HCT116 (cell line): Measurements from ENCODE around the gene ALDH6A1. TPM values are rescaled to one million over a fixed set of nuclear protein-coding genes. Genes with fewer than 3 reads are reported as not detected.
A peak's percentile ranks its signal among the peaks of the same experiment; 100 is the strongest.

ENCODE experiments used
- ATAC-seq: fragments of 200-7000 bp; cut with Tn5 transposase; 2 replicates; pipeline ENCODE4 v1.9.1; 2020; ENCODE audit warnings: mild to moderate bottlenecking, moderate library complexity
- BruUV-seq: library from RNA; stranded (reverse); fragments of 400-500 nt; replicated peaks from 2 replicates; lab custom pipeline; 2021; lab: Mats Ljungman, UMichigan
- CTCF ChIA-PET: fragments of 300-600 bp; sonication (Branson Sonifier 250); formaldehyde crosslinking; loops from one replicate; lab custom pipeline; 2021; ENCODE audit warnings: antibody characterized with exemption; lab: Charles Lee
- POLR2A ChIA-PET: fragments of 300-600, 350-600 bp; sonication (Branson Sonifier 250); formaldehyde crosslinking; loops from one replicate; lab custom pipeline; 2021; ENCODE audit warnings: antibody characterized with exemption; lab: Charles Lee
- RAD21 ChIA-PET, 2 experiments: fragments of 300-600 bp; sonication (Branson Sonifier 250); formaldehyde crosslinking; loops; one replicate each; lab custom pipeline; 2023; ENCODE audit warnings: low total read pairs in 2 of 2; ENCODE audit not compliant: uncharacterized antibody in 2 of 2, unreplicated experiment in 2 of 2, low non-redundant PET in 1 of 2; lab: Charles Lee
- DNase-seq: peaks from one replicate; pipeline ENCODE4 v3.0.0-alpha.2; 2010; ENCODE audit warnings: low read depth, low spot score
- H2AFZ ChIP-seq: fragments of 200-600 bp; shearing (Covaris generic), sonication (generic); 2 replicates; pipeline ENCODE4 v1.6.1; 2017; ENCODE audit warnings: low read depth, mixed run types, mixed read lengths, antibody characterized with exemption, low read length; ENCODE audit not compliant: poor library complexity, severe bottlenecking
- H3K27ac ChIP-seq: 2 replicates; pipeline ENCODE4 v1.5.1; 2012; ENCODE audit warnings: low read depth, low read length
- H3K27me3 ChIP-seq: fragments of 200-600 bp; sonication (generic); 2 replicates; pipeline ENCODE4 v1.6.1; 2016; ENCODE audit warnings: mixed run types, low read length, mixed read lengths; ENCODE audit not compliant: insufficient read depth
- H3K36me3 ChIP-seq, 2 experiments: fragments of 200-500 bp in 1 of 2; fragments of 200-600 bp in 1 of 2; sonication (Bioruptor generic) in 1 of 2; sonication (generic) in 1 of 2; 2 replicates each; pipeline versions ENCODE4 v1.5.1 to v1.6.1; 2014 to 2016; ENCODE audit warnings: low read length in 2 of 2, inconsistent platforms in 1 of 2, mixed read lengths in 1 of 2, mixed run types in 1 of 2; ENCODE audit not compliant: insufficient read depth in 2 of 2, control insufficient read depth in 1 of 2
- H3K4me1 ChIP-seq, 2 experiments: fragments of 200-600 bp in 1 of 2; sonication (generic) in 1 of 2; 2 replicates each; pipeline versions ENCODE4 v1.5.1 to v1.6.1; 2012 to 2017; ENCODE audit warnings: low read length in 2 of 2, inconsistent platforms in 1 of 2, mild to moderate bottlenecking in 1 of 2, mixed read lengths in 1 of 2, mixed run types in 1 of 2, moderate library complexity in 1 of 2; ENCODE audit not compliant: insufficient read depth in 2 of 2, control insufficient read depth in 1 of 2
- H3K4me2 ChIP-seq: fragments of 200-600 bp; sonication (generic); 2 replicates; pipeline ENCODE4 v1.6.1; 2017; ENCODE audit warnings: mixed run types, low read length, mixed read lengths
- H3K4me3 ChIP-seq, 2 experiments: fragments of 200-600 bp in 1 of 2; sonication (generic) in 1 of 2; replicated peaks in 1 of 2; 2 replicates each; pipeline ENCODE4 v1.5.1; 2011 to 2016; ENCODE audit warnings: low read length in 2 of 2, control low read depth in 1 of 2, low read depth in 1 of 2, mild to moderate bottlenecking in 1 of 2, mixed read lengths in 1 of 2, mixed run types in 1 of 2
- H3K79me2 ChIP-seq: fragments of 200-600 bp; sonication (generic); 2 replicates; pipeline ENCODE4 v1.6.1; 2017; ENCODE audit warnings: mild to moderate bottlenecking, mixed run types, low read length, moderate library complexity, mixed read lengths; ENCODE audit not compliant: insufficient read depth
- H3K9ac ChIP-seq: fragments of 200-600 bp; sonication (generic); 2 replicates; pipeline ENCODE4 v1.6.1; 2016; ENCODE audit warnings: low read length, mixed read lengths
- H3K9me2 ChIP-seq: fragments of 200-600 bp; sonication (generic), shearing (Covaris generic); 2 replicates; pipeline ENCODE4 v1.6.1; 2017; ENCODE audit warnings: mixed run types, mild to moderate bottlenecking, moderate library complexity; ENCODE audit not compliant: insufficient read depth
- H3K9me3 ChIP-seq, 2 experiments: fragments of 200-500 bp in 1 of 2; fragments of 200-600 bp in 1 of 2; sonication (Bioruptor generic) in 1 of 2; sonication (generic) in 1 of 2; 2 replicates each; pipeline ENCODE4 v1.6.1; 2014 to 2017; ENCODE audit warnings: low read length in 2 of 2, mixed read lengths in 2 of 2, inconsistent platforms in 1 of 2, low read depth in 1 of 2, mild to moderate bottlenecking in 1 of 2, mixed run types in 1 of 2, moderate library complexity in 1 of 2; ENCODE audit not compliant: control insufficient read depth in 1 of 2, insufficient read depth in 1 of 2
- H4K20me1 ChIP-seq: fragments of 200-600 bp; sonication (generic), shearing (Covaris generic); 2 replicates; pipeline ENCODE4 v1.6.1; 2017; ENCODE audit warnings: mixed run types, mild to moderate bottlenecking, moderate library complexity; ENCODE audit not compliant: insufficient read depth
- ATF3 ChIP-seq: IDR thresholded peaks from 2 replicates; pipeline ENCODE4 v1.6.1; 2012
- CBX3 ChIP-seq: IDR thresholded peaks from 2 replicates; pipeline ENCODE4 v1.6.1; 2012; ENCODE audit warnings: low read depth
- CEBPB ChIP-seq: IDR thresholded peaks from 2 replicates; pipeline ENCODE4 v1.6.1; 2012; ENCODE audit warnings: low read depth
- CTCF ChIP-seq, 3 experiments: fragments of 200-600 bp in 1 of 3; sonication (generic) in 1 of 3; IDR thresholded peaks in 2 of 3; conservative IDR thresholded peaks in 1 of 3; 2 replicates each; pipeline ENCODE4 v1.5.1; 2012 to 2017; ENCODE audit warnings: low read depth in 2 of 3, low read length in 2 of 3, antibody characterized with exemption in 1 of 3, borderline replicate concordance in 1 of 3, control low read depth in 1 of 3, mild to moderate bottlenecking in 1 of 3, mixed read lengths in 1 of 3, mixed run types in 1 of 3, moderate library complexity in 1 of 3; ENCODE audit not compliant: insufficient read depth in 1 of 3
- ELF1 ChIP-seq: IDR thresholded peaks from 2 replicates; pipeline ENCODE4 v1.6.1; 2012; ENCODE audit warnings: low read depth, borderline replicate concordance
- EZH2 ChIP-seq: fragments of 200-600 bp; sonication (generic); IDR thresholded peaks from 2 replicates; pipeline ENCODE4 v1.6.1; 2017; ENCODE audit warnings: antibody characterized with exemption, mixed run types
- EZH2phosphoT487 ChIP-seq: fragments of 200-600 bp; IDR thresholded peaks from 2 replicates; pipeline ENCODE4 v1.6.1; 2018; ENCODE audit warnings: antibody characterized with exemption, borderline replicate concordance
- FOSL1 ChIP-seq: IDR thresholded peaks from 2 replicates; pipeline ENCODE4 v1.6.1; 2012; ENCODE audit warnings: low read depth
- JUND ChIP-seq: IDR thresholded peaks from 2 replicates; pipeline ENCODE4 v1.6.1; 2012
- MAX ChIP-seq: IDR thresholded peaks from 2 replicates; pipeline ENCODE4 v1.6.1; 2012
- POLR2A ChIP-seq: IDR thresholded peaks from 2 replicates; pipeline ENCODE4 v1.7.0; 2011; ENCODE audit warnings: borderline replicate concordance; ENCODE audit not compliant: insufficient read depth, insufficient read length; ENCODE audit errors: extremely low read depth
- POLR2AphosphoS5 ChIP-seq: IDR thresholded peaks from 2 replicates; pipeline ENCODE4 v1.6.1; 2011; ENCODE audit warnings: mild to moderate bottlenecking, low read depth, low read length, moderate library complexity
- REST ChIP-seq: IDR thresholded peaks from 2 replicates; pipeline ENCODE4 v1.6.1; 2012; ENCODE audit warnings: low read depth
- SIN3A ChIP-seq: IDR thresholded peaks from 2 replicates; pipeline ENCODE4 v1.6.1; 2012; ENCODE audit warnings: low read depth
- SRF ChIP-seq: IDR thresholded peaks from 2 replicates; pipeline ENCODE4 v1.6.1; 2012; ENCODE audit warnings: low read depth
- TCF7L2 ChIP-seq: IDR thresholded peaks from 2 replicates; pipeline ENCODE4 v1.7.0; 2011; ENCODE audit warnings: borderline replicate concordance, inconsistent platforms; ENCODE audit not compliant: insufficient read depth, insufficient read length; ENCODE audit errors: extremely low read depth
- YY1 ChIP-seq: IDR thresholded peaks from 2 replicates; pipeline ENCODE4 v1.6.1; 2011; ENCODE audit warnings: low read length, low read depth, moderate library complexity, mild to moderate bottlenecking; ENCODE audit not compliant: insufficient replicate concordance; ENCODE audit errors: extremely low read depth
- ZBTB33 ChIP-seq: IDR thresholded peaks from 2 replicates; pipeline ENCODE4 v1.6.1; 2011; ENCODE audit warnings: mild to moderate bottlenecking, low read length, moderate library complexity; ENCODE audit not compliant: insufficient replicate concordance; ENCODE audit errors: extremely low read depth
- ZFX ChIP-seq: fragments of 450-650 bp; IDR thresholded peaks from 2 replicates; pipeline ENCODE4 v1.6.1; 2017
- ZNF274 ChIP-seq: fragments of 200-500 bp; sonication (Bioruptor generic); IDR thresholded peaks from 2 replicates; pipeline ENCODE4 v1.6.1; 2014; ENCODE audit warnings: mild to moderate bottlenecking, low read depth, low read length, inconsistent platforms
- intact Hi-C: fragments of 100-400 bp; cut with micrococcal nuclease; formaldehyde crosslinking; loops from 2 replicates; pipeline ENCODE4 v1.10.0; 2022
- total RNA-seq: library from RNA; stranded (reverse); gene quantifications from one replicate; pipeline ENCODE4 v1.2.1, GENCODE V29; 2021; ENCODE audit not compliant: unreplicated experiment

The ALDH6A1 gene
- total RNA-seq, 1 experiment from 2014 or later = 15.6 TPM

GRCh38 chr14:74085828-74086227 lies 1.6 kb upstream of the ALDH6A1 start:
- Histone ChIP-seq H3K4me2 (peak overlapping the region; percentile 100), H3K36me3 (no peaks in the 10 kb centered on the region), H3K9me3 (no peaks in the 10 kb centered on the region), H3K27me3 (no peaks in the 10 kb centered on the region), H3K9me2 (no peaks in the 10 kb centered on the region), H4K20me1 (no peaks in the 10 kb centered on the region), H3K9ac (peak overlapping the region; percentile 93), H3K4me3 (peak overlapping the region; percentile 82 to 98), H3K4me1 (peaks cover 0 to 19% of the 10 kb centered on the region in 2 experiments; a peak in 3 of 4 replicates), H3K79me2 (peaks cover 18% of the 10 kb centered on the region), H2AFZ (no peak overlapping the region), H3K27ac (no peak overlapping the region)
- no peak for TF ChIP-seq ATF3
- TF ChIP-seq EZH2 = no peak
- TF ChIP-seq POLR2AphosphoS5 = no peak
- TF ChIP-seq EZH2phosphoT487 = no peak
- no peak for TF ChIP-seq ZBTB33
- TF ChIP-seq POLR2A = no peak
- no peak for TF ChIP-seq SRF
- no peak for TF ChIP-seq FOSL1
- no peak for TF ChIP-seq ZNF274
- no peak for TF ChIP-seq TCF7L2
- no peak for TF ChIP-seq ZFX
- TF ChIP-seq YY1 = no peak
- TF ChIP-seq ELF1 = no peak
- no peak for TF ChIP-seq JUND
- no peak for TF ChIP-seq CEBPB
- TF ChIP-seq CTCF (IDR thresholded peaks at IDR 0.05 in 2 of 3, conservative IDR thresholded peaks at IDR 0.05 in 1 of 3; ENCODE audit: borderline replicate concordance in 1 of 3, insufficient read depth in 1 of 3, low read depth in 2 of 3, low read length in 2 of 3) = no peak
- TF ChIP-seq SIN3A = no peak
- no peak for TF ChIP-seq MAX
- no peak for TF ChIP-seq REST
- no peak for TF ChIP-seq CBX3
- no TSS peak for BruUV-seq
- CTCF ChIA-PET = no interaction called here
- ATAC-seq (no peak), DNase-seq (no peak)
- POLR2A ChIA-PET = no interaction called here
- intact Hi-C loops = no loop called here
- RAD21 ChIA-PET = no interaction called here
